ENCODE measurements around the gene NPDC1.
"Not testable (repeated sequence)": the region's sequence is repeated elsewhere in the genome, so short reads cannot be mapped to it uniquely, and the experiment has no call there.

The NPDC1 gene

GRCh38 chr9:137011907-137012675 is 33.9 kb downstream of the NPDC1 start:
- no peak for DNase-seq (ENCODE audit: low read depth in 2 of 2)

GRCh38 chr9:137011156-137011555 is 34.8 kb downstream of the NPDC1 start:
- DNase-seq (ENCODE audit: low read depth in 2 of 2): no peak

GRCh38 chr9:137009938-137010732 is 35.8 kb downstream of the NPDC1 start:
- DNase-seq (ENCODE audit: low read depth in 2 of 2): no peak

GRCh38 chr9:137009217-137009616 is 36.8 kb downstream of the NPDC1 start:
- no peak for DNase-seq (ENCODE audit: low read depth in 2 of 2)

GRCh38 chr9:137008312-137008711 is 37.7 kb downstream of the NPDC1 start:
- no peak for DNase-seq (ENCODE audit: low read depth in 2 of 2)

- no peak for DNase-seq (ENCODE audit: low read depth in 2 of 2)
Observed at GRCh38 chr9:137007816-137008270, 38.1 kb downstream of the NPDC1 start.

- DNase-seq (ENCODE audit: low read depth in 2 of 2): no peak
Observed at GRCh38 chr9:137007108-137007815, 38.7 kb downstream of the NPDC1 start.

GRCh38 chr9:137006116-137007003 is 39.6 kb downstream of the NPDC1 start:
- DNase-seq (ENCODE audit: low read depth in 2 of 2): no peak

GRCh38 chr9:137004285-137004684 is 41.7 kb downstream of the NPDC1 start:
- not testable (repeated sequence) for DNase-seq (ENCODE audit: low read depth in 2 of 2)

- DNase-seq (ENCODE audit: low read depth in 2 of 2): no peak
Observed at GRCh38 chr9:137002646-137003041, 43.3 kb downstream of the NPDC1 start.

GRCh38 chr9:137001857-137002645 is 43.9 kb downstream of the NPDC1 start:
- DNase-seq (ENCODE audit: low read depth in 2 of 2): no peak

GRCh38 chr9:137000177-137000930 is 45.6 kb downstream of the NPDC1 start:
- no peak for DNase-seq (ENCODE audit: low read depth in 2 of 2)

- no peak for DNase-seq (ENCODE audit: low read depth in 2 of 2)
Observed at GRCh38 chr9:136997830-136998234, 48.1 kb downstream of the NPDC1 start.

GRCh38 chr9:136997371-136997770 is 48.6 kb downstream of the NPDC1 start:
- no peak for DNase-seq (ENCODE audit: low read depth in 2 of 2)

GRCh38 chr9:136996361-136997292 is 49.4 kb downstream of the NPDC1 start, which contains the start of gene CLIC3:
Gene CLIC3, minus strand, starts transcription at chr9:136996568. Its CDS starts 25 bp downstream, at chr9:136996543.
- DNase-seq (ENCODE audit: low read depth in 2 of 2): no peak

GRCh38 chr9:136995772-136996311 is 50.1 kb downstream of the NPDC1 start:
- DNase-seq (ENCODE audit: low read depth in 2 of 2): no peak

GRCh38 chr9:136995362-136995761 is 50.6 kb downstream of the NPDC1 start:
- no peak for DNase-seq (ENCODE audit: low read depth in 2 of 2)

GRCh38 chr9:136994888-136995230 is 51.1 kb downstream of the NPDC1 start:
- DNase-seq (ENCODE audit: low read depth in 2 of 2): no peak
